Measurements from ENCODE around the gene MYRFL. TPM values are rescaled to one million over a fixed set of nuclear protein-coding genes. Genes with fewer than 3 reads are reported as not detected.
"Not testable (repeated sequence)": the region's sequence is repeated elsewhere in the genome, so short reads cannot be mapped to it uniquely, and the experiment has no call there.

Gene MYRFL
- total RNA-seq = 0.16 to 0.18 TPM (median 0.18 TPM) in 3 replicates

- no peak for DNase-seq (ENCODE audit: low spot score in 2 of 2, unreplicated experiment in 2 of 2)
- Mint-ChIP-seq H3K27me3 (ENCODE audit: low read depth) (no peaks in the 10 kb centered on the region), H3K4me3 (no peak within 1 kb of the TSS), H3K9me3 (no peaks in the 10 kb centered on the region), H3K4me1 (peaks cover 38% of the 10 kb centered on the region), H3K27ac (no peak within 1 kb of the TSS), H3K36me3 (no peaks in the 10 kb centered on the region)
- no peak for TF ChIP-seq CTCF (IDR thresholded peaks at IDR 0.05; ENCODE audit: unreplicated experiment)
Observed at GRCh38 chr12:69824966-69825560, at the start of gene MYRFL. MYRFL (plus strand) TSS chr12:69825227; CDS start chr12:69825518, 291 bp downstream.

- Mint-ChIP-seq H3K36me3 (peaks cover 33% of the 10 kb centered on the region), H3K4me1 (no peaks in the 10 kb centered on the region), H3K27me3 (ENCODE audit: low read depth) (no peaks in the 10 kb centered on the region), H3K27ac (no peak overlapping the region), H3K4me3 (peak overlapping the region; percentile 43), H3K9me3 (peaks cover 29% of the 10 kb centered on the region)
- TF ChIP-seq CTCF (IDR thresholded peaks at IDR 0.05; ENCODE audit: unreplicated experiment) = no peak
- DNase-seq (ENCODE audit: low spot score in 2 of 2, unreplicated experiment in 2 of 2) = no peak
Observed at GRCh38 chr12:69779928-69780327, 45.1 kb upstream of the MYRFL start.

GRCh38 chr12:69783365-69783764 is 41.7 kb upstream of the MYRFL start:
- DNase-seq (ENCODE audit: low spot score in 2 of 2, unreplicated experiment in 2 of 2) = no peak

GRCh38 chr12:69789351-69789750 is 35.7 kb upstream of the MYRFL start:
- Mint-ChIP-seq H3K27me3 (ENCODE audit: low read depth) (no peaks in the 10 kb centered on the region), H3K36me3 (peaks cover 47% of the 10 kb centered on the region), H3K4me3 (no peak overlapping the region), H3K4me1 (no peaks in the 10 kb centered on the region), H3K27ac (no peak overlapping the region), H3K9me3 (peaks cover 36% of the 10 kb centered on the region)
- no peak for DNase-seq (ENCODE audit: low spot score in 2 of 2, unreplicated experiment in 2 of 2)
- TF ChIP-seq CTCF (IDR thresholded peaks at IDR 0.05; ENCODE audit: unreplicated experiment) = no peak

More at GRCh38 chr12:69783365-69783764, 41.7 kb upstream of the MYRFL start:
- H3K4me3 Mint-ChIP-seq = no peak overlapping the region
- TF ChIP-seq CTCF (IDR thresholded peaks at IDR 0.05; ENCODE audit: unreplicated experiment) = no peak
- peaks cover 29% of the 10 kb centered on the region for H3K9me3 Mint-ChIP-seq
- H3K27me3 Mint-ChIP-seq (ENCODE audit: low read depth) = no peaks in the 10 kb centered on the region
- peaks cover 40% of the 10 kb centered on the region for H3K36me3 Mint-ChIP-seq
- H3K27ac Mint-ChIP-seq = no peak overlapping the region
- H3K4me1 Mint-ChIP-seq = no peaks in the 10 kb centered on the region

- no peak for TF ChIP-seq CTCF (IDR thresholded peaks at IDR 0.05; ENCODE audit: unreplicated experiment)
- no peaks in the 10 kb centered on the region for H3K27me3 Mint-ChIP-seq (ENCODE audit: low read depth)
- peaks cover 52% of the 10 kb centered on the region for H3K36me3 Mint-ChIP-seq
- DNase-seq (ENCODE audit: low spot score in 2 of 2, unreplicated experiment in 2 of 2) = no peak
- H3K4me3 Mint-ChIP-seq = no peak overlapping the region
- no peak overlapping the region for H3K27ac Mint-ChIP-seq
- peaks cover 39% of the 10 kb centered on the region for H3K9me3 Mint-ChIP-seq
- no peaks in the 10 kb centered on the region for H3K4me1 Mint-ChIP-seq
Observed at GRCh38 chr12:69792533-69792932, 32.5 kb upstream of the MYRFL start.

GRCh38 chr12:69807101-69807897 is 17.7 kb upstream of the MYRFL start:
- Mint-ChIP-seq H3K9me3 (peaks cover 19% of the 10 kb centered on the region), H3K36me3 (peaks cover 56% of the 10 kb centered on the region)
- not testable (repeated sequence) for H3K27ac Mint-ChIP-seq; H3K4me1 Mint-ChIP-seq; H3K27me3 Mint-ChIP-seq (ENCODE audit: low read depth); H3K4me3 Mint-ChIP-seq; DNase-seq (ENCODE audit: low spot score in 2 of 2, unreplicated experiment in 2 of 2)

Measured in mesothelial cell of epicardium (in vitro differentiated cells).